ENCODE data around the gene AXIN2. TPM values are rescaled to one million over a fixed set of nuclear protein-coding genes. Genes with fewer than 3 reads are reported as not detected.

AXIN2 gene
- total RNA-seq, 1 experiment from 2014 or later = 10.7 TPM

GRCh38 chr17:65531256-65532100 lies 30.0 kb downstream of the AXIN2 start:
- DNase-seq (ENCODE audit: low spot score) = no peak
- H3K36me3 ChIP-seq (ENCODE audit: insufficient read depth, low read length, poor library complexity, severe bottlenecking) = no peaks in the 10 kb centered on the region
- POLR2A ChIA-PET (ENCODE audit: low non-redundant PET) = no interaction called here

GRCh38 chr17:65530523-65531255 lies 30.8 kb downstream of the AXIN2 start:
- intact Hi-C loops (cut with micrococcal nuclease; ENCODE audit: unreplicated experiment) = no loop called here
- Histone ChIP-seq H3K27ac (ENCODE audit: low read depth, low read length, poor library complexity, severe bottlenecking) (no peak overlapping the region), H3K9me3 (ENCODE audit: low read depth, low read length, poor library complexity, severe bottlenecking) (no peaks in the 10 kb centered on the region), H3K4me1 (ENCODE audit: insufficient read depth, low read length, poor library complexity, severe bottlenecking) (peaks cover 7% of the 10 kb centered on the region), H3K36me3 (ENCODE audit: insufficient read depth, low read length, poor library complexity, severe bottlenecking) (no peaks in the 10 kb centered on the region), H3K27me3 (replicated peaks; ENCODE audit: insufficient read depth, low read depth, low read length, poor library complexity) (no peaks in the 10 kb centered on the region), H3K4me3 (ENCODE audit: low read depth, low read length, poor library complexity, severe bottlenecking) (no peak overlapping the region)
- ChIA-PET CTCF (no interaction called here), POLR2A (ENCODE audit: low non-redundant PET) (no interaction called here)
- no TSS peak for BruUV-seq (replicated peaks)
- TF ChIP-seq CTCF (conservative IDR thresholded peaks at IDR 0.05; ENCODE audit: low read depth, low read length) (no peak), EZH2 (IDR thresholded peaks at IDR 0.05; ENCODE audit: borderline replicate concordance, low read depth, low read length, poor library complexity, severe bottlenecking) (no peak)
- no peak for DNase-seq (ENCODE audit: low spot score)

More at GRCh38 chr17:65531256-65532100, 30.0 kb downstream of the AXIN2 start:
- H3K4me3 ChIP-seq (ENCODE audit: low read depth, low read length, poor library complexity, severe bottlenecking) = no peak overlapping the region
- no peaks in the 10 kb centered on the region for H3K27me3 ChIP-seq (replicated peaks; ENCODE audit: insufficient read depth, low read depth, low read length, poor library complexity)
- H3K4me1 ChIP-seq (ENCODE audit: insufficient read depth, low read length, poor library complexity, severe bottlenecking) = peaks cover 7% of the 10 kb centered on the region
- peak overlapping the region; percentile 8 for H3K27ac ChIP-seq (ENCODE audit: low read depth, low read length, poor library complexity, severe bottlenecking)
- CTCF ChIA-PET = no interaction called here
- no TSS peak for BruUV-seq (replicated peaks)
- intact Hi-C loops (cut with micrococcal nuclease; ENCODE audit: unreplicated experiment) = no loop called here
- no peaks in the 10 kb centered on the region for H3K9me3 ChIP-seq (ENCODE audit: low read depth, low read length, poor library complexity, severe bottlenecking)
- TF ChIP-seq EZH2 (IDR thresholded peaks at IDR 0.05; ENCODE audit: borderline replicate concordance, low read depth, low read length, poor library complexity, severe bottlenecking) (no peak), CTCF (conservative IDR thresholded peaks at IDR 0.05; ENCODE audit: low read depth, low read length) (peak; percentile 19; the same call in 1 of the 2 replicates)

DNA sequence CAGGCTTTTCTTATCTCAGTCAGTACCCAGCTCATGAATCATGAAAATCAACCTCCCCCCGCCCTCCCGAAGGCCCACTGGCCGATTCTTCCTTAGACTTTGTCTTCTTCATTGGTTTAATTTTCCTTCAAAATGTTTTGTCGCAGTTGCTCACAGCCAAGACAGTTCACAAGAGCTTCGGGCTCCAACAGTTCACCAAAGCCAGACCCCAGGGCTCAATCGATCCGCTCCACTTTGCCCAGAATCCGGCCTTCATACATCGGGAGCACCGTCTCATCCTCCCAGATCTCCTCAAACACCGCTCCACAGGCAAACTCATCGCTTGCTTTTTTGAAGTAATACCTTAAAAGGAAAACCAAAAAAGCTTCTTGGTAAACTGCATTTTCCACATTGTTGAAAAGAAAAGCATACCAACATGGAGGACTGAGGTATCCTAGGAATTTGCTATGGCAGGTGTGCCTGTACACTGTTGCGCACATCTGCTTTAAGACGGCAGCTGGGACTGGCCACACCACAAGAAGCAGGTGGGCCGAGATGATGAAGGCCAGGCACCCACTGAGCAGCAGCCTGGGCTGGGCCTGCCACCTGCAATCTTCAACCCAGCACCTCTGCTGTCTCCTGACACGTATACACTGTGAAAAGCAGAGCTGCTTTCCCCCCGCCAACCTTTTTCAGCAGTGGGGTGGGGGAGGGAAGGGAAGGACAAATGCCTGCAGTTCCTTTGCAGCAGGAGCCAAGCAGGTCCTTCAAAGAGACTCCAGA lies 31.5 kb downstream of the AXIN2 start:
- Histone ChIP-seq H3K36me3 (ENCODE audit: insufficient read depth, low read length, poor library complexity, severe bottlenecking) (no peaks in the 10 kb centered on the region), H3K4me3 (ENCODE audit: low read depth, low read length, poor library complexity, severe bottlenecking) (no peak overlapping the region), H3K4me1 (ENCODE audit: insufficient read depth, low read length, poor library complexity, severe bottlenecking) (peaks cover 7% of the 10 kb centered on the region), H3K27me3 (replicated peaks; ENCODE audit: insufficient read depth, low read depth, low read length, poor library complexity) (no peaks in the 10 kb centered on the region), H3K27ac (ENCODE audit: low read depth, low read length, poor library complexity, severe bottlenecking) (no peak overlapping the region), H3K9me3 (ENCODE audit: low read depth, low read length, poor library complexity, severe bottlenecking) (no peaks in the 10 kb centered on the region)
- DNase-seq (ENCODE audit: low spot score) = no peak
- ChIA-PET POLR2A (ENCODE audit: low non-redundant PET) (no interaction called here), CTCF (no interaction called here)
- no peak for TF ChIP-seq CTCF (conservative IDR thresholded peaks at IDR 0.05; ENCODE audit: low read depth, low read length)
- TF ChIP-seq EZH2 (IDR thresholded peaks at IDR 0.05; ENCODE audit: borderline replicate concordance, low read depth, low read length, poor library complexity, severe bottlenecking) = no peak
- no TSS peak for BruUV-seq (replicated peaks)
- intact Hi-C loops (cut with micrococcal nuclease; ENCODE audit: unreplicated experiment) = no loop called here
